ENCODE results near the gene KIF16B. TPM values are rescaled to one million over a fixed set of nuclear protein-coding genes. Genes with fewer than 3 reads are reported as not detected.

KIF16B gene
- total RNA-seq, 1 experiment from 2014 or later: 16.6 TPM

GRCh38 chr20:16428112-16428511 lies 145.1 kb downstream of the KIF16B start:
- Histone ChIP-seq H3K27ac (ENCODE audit: low read length) (no peak overlapping the region), H3K9me3 (ENCODE audit: control insufficient read depth, insufficient read depth, low read depth, low read length) (no peaks in the 10 kb centered on the region), H3K36me3 (ENCODE audit: control insufficient read depth, insufficient read depth, low read length) (peaks cover under 1% of the 10 kb centered on the region; the same call in 1 of the 2 replicates), H3K4me3 (ENCODE audit: low read depth in 2 of 2, low read length in 2 of 2) (no peak overlapping the region), H3K4me1 (ENCODE audit: control insufficient read depth, insufficient read depth, low read length) (no peaks in the 10 kb centered on the region), H3K27me3 (ENCODE audit: control insufficient read depth, insufficient read depth, low read length) (no peaks in the 10 kb centered on the region)
- no peak for TF ChIP-seq TCF7L2 (IDR thresholded peaks at IDR 0.05; ENCODE audit: low read depth, low read length)
- TF ChIP-seq REST (IDR thresholded peaks at IDR 0.05; ENCODE audit: insufficient read depth in 1 of 2, low read depth in 2 of 2, low read length in 1 of 2): no peak
- TF ChIP-seq POLR2AphosphoS5 (IDR thresholded peaks at IDR 0.05; ENCODE audit: low read depth, low read length): no peak
- no peak for TF ChIP-seq SIN3A (IDR thresholded peaks at IDR 0.05; ENCODE audit: borderline replicate concordance, insufficient read depth, low read depth, low read length)
- TF ChIP-seq CTCF (IDR thresholded peaks at IDR 0.05): no peak
- no TSS peak for BruUV-seq (replicated peaks)
- in situ Hi-C loops (cut with HindIII; ENCODE audit: low pct_unique_long_range_greater_than_20kb, low sequenced_read_pairs) (no loop called here), intact Hi-C loops (cut with micrococcal nuclease; ENCODE audit: unreplicated experiment) (no loop called here)
- ChIA-PET POLR2A (no interaction called here), CTCF (no interaction called here)
- DNase-seq (ENCODE audit: low read depth, low spot score) (no peak), ATAC-seq (no peak)

GRCh38 chr20:16427571-16427970 lies 145.7 kb downstream of the KIF16B start:
- CTCF ChIA-PET: no interaction called here
- peaks cover 2% of the 10 kb centered on the region; the same call in 1 of the 2 replicates for H3K36me3 ChIP-seq (ENCODE audit: control insufficient read depth, insufficient read depth, low read length)

More at GRCh38 chr20:16427571-16427970, 145.7 kb downstream of the KIF16B start:
- in situ Hi-C loops (cut with HindIII; ENCODE audit: low pct_unique_long_range_greater_than_20kb, low sequenced_read_pairs) (no loop called here), intact Hi-C loops (cut with micrococcal nuclease; ENCODE audit: unreplicated experiment) (no loop called here)
- DNase-seq (ENCODE audit: low read depth, low spot score): no peak
- BruUV-seq (replicated peaks): no TSS peak
- POLR2A ChIA-PET: no interaction called here
- TF ChIP-seq POLR2AphosphoS5 (IDR thresholded peaks at IDR 0.05; ENCODE audit: low read depth, low read length) (no peak), REST (IDR thresholded peaks at IDR 0.05; ENCODE audit: insufficient read depth in 1 of 2, low read depth in 2 of 2, low read length in 1 of 2) (no peak), TCF7L2 (IDR thresholded peaks at IDR 0.05; ENCODE audit: low read depth, low read length) (no peak), SIN3A (IDR thresholded peaks at IDR 0.05; ENCODE audit: borderline replicate concordance, insufficient read depth, low read depth, low read length) (no peak), CTCF (IDR thresholded peaks at IDR 0.05) (no peak)
- Histone ChIP-seq H3K27ac (ENCODE audit: low read length) (no peak overlapping the region), H3K4me1 (ENCODE audit: control insufficient read depth, insufficient read depth, low read length) (no peaks in the 10 kb centered on the region), H3K27me3 (ENCODE audit: control insufficient read depth, insufficient read depth, low read length) (no peaks in the 10 kb centered on the region), H3K9me3 (ENCODE audit: control insufficient read depth, insufficient read depth, low read depth, low read length) (no peaks in the 10 kb centered on the region), H3K4me3 (ENCODE audit: low read depth in 2 of 2, low read length in 2 of 2) (no peak overlapping the region)
- ATAC-seq: no peak
